PC-3 (cell line): ENCODE measurements around the gene CHRDL2. TPM values are rescaled to one million over a fixed set of nuclear protein-coding genes. Genes with fewer than 3 reads are reported as not detected.

Experiments used
- ATAC-seq: fragments of 200-7000 bp; cut with Tn5 transposase; 2 replicates; pipeline ENCODE4 v1.9.1; 2020; ENCODE audit warnings: mild to moderate bottlenecking, moderate library complexity
- BruUV-seq: library from RNA; stranded (reverse); fragments of 400-500 nt; replicated peaks from 2 replicates; lab custom pipeline; 2021; lab: Mats Ljungman, UMichigan
- CTCF ChIA-PET: fragments of 300-600 bp; sonication (Branson Sonifier 250); formaldehyde crosslinking; loops from one replicate; lab custom pipeline; 2022; ENCODE audit warnings: antibody characterized with exemption; lab: Charles Lee
- POLR2A ChIA-PET: fragments of 300-600 bp; sonication (Branson Sonifier 250); formaldehyde crosslinking; loops from one replicate; lab custom pipeline; 2022; ENCODE audit warnings: antibody characterized with exemption; ENCODE audit not compliant: unreplicated experiment; lab: Charles Lee
- DNase-seq: peaks from one replicate; pipeline ENCODE4 v3.0.0-alpha.2; 2015
- H2AFZ ChIP-seq: fragments of 300-600 bp; sonication (generic); 2 replicates; pipeline ENCODE4 v1.6.0; 2016; ENCODE audit warnings: antibody characterized with exemption, low read length
- H3F3A ChIP-seq: fragments of 300-600 bp; sonication (generic); one replicate; pipeline ENCODE4 v1.6.0; 2017; ENCODE audit warnings: antibody characterized with exemption, low read length, control low read depth, mild to moderate bottlenecking; ENCODE audit not compliant: unreplicated experiment
- H3K27ac ChIP-seq: fragments of 300-600 bp; sonication (generic); 2 replicates; pipeline ENCODE4 v1.5.1; 2016; ENCODE audit warnings: mild to moderate bottlenecking, low read length
- H3K27me3 ChIP-seq: fragments of 300-600 bp; sonication (generic); 2 replicates; pipeline ENCODE4 v1.6.1; 2016; ENCODE audit warnings: low read length, mixed read lengths
- H3K36me3 ChIP-seq: fragments of 300-600 bp; sonication (generic); 2 replicates; pipeline ENCODE4 v1.6.1; 2016; ENCODE audit warnings: low read depth, mixed run types, low read length, mixed read lengths
- H3K4me1 ChIP-seq: fragments of 300-600 bp; sonication (generic); 2 replicates; pipeline ENCODE4 v1.5.1; 2016; ENCODE audit warnings: low read length; ENCODE audit not compliant: insufficient read depth
- H3K4me2 ChIP-seq: fragments of 300-600 bp; sonication (generic); 2 replicates; pipeline ENCODE4 v1.6.0; 2016; ENCODE audit warnings: low read length
- H3K4me3 ChIP-seq: fragments of 300-600 bp; sonication (generic); 2 replicates; pipeline ENCODE4 v1.5.1; 2016; ENCODE audit warnings: mild to moderate bottlenecking, low read length, mixed read lengths
- H3K79me2 ChIP-seq: fragments of 300-600 bp; sonication (generic); 2 replicates; pipeline ENCODE4 v1.6.1; 2017; ENCODE audit warnings: low read length, mixed read lengths
- H3K9ac ChIP-seq: fragments of 300-600 bp; sonication (generic); 2 replicates; pipeline ENCODE4 v1.6.0; 2016; ENCODE audit warnings: mild to moderate bottlenecking, low read length
- H3K9me2 ChIP-seq: fragments of 300-600 bp; sonication (generic); replicated peaks from 2 replicates; pipeline ENCODE4 v1.6.1; 2016; ENCODE audit warnings: mixed run types, low read length, mixed read lengths
- H3K9me3 ChIP-seq: fragments of 300-600 bp; sonication (generic); 2 replicates; pipeline ENCODE4 v1.6.1; 2016; ENCODE audit warnings: low read length, mixed read lengths
- H4K20me1 ChIP-seq: fragments of 300-600 bp; sonication (generic); 2 replicates; pipeline ENCODE4 v1.6.1; 2016; ENCODE audit warnings: low read length, mixed read lengths
- CTCF ChIP-seq: fragments of 300-600 bp; sonication (generic); conservative IDR thresholded peaks from 2 replicates; pipeline ENCODE4 v1.5.1; 2017; ENCODE audit warnings: antibody characterized with exemption, low read depth, mild to moderate bottlenecking, low read length
- EZH2 ChIP-seq: fragments of 300-600 bp; sonication (generic); IDR thresholded peaks from one replicate; pipeline ENCODE4 v1.6.1; 2017; ENCODE audit warnings: antibody characterized with exemption, mild to moderate bottlenecking, low read length; ENCODE audit not compliant: unreplicated experiment
- EZH2phosphoT487 ChIP-seq: fragments of 300-600 bp; sonication (generic); IDR thresholded peaks from 2 replicates; pipeline ENCODE4 v1.6.1; 2018; ENCODE audit warnings: mild to moderate bottlenecking, antibody characterized with exemption, low read length, borderline replicate concordance
- intact Hi-C: fragments of 100-400 bp; cut with micrococcal nuclease; formaldehyde crosslinking; loops from 2 replicates; pipeline ENCODE4 v1.9.0; 2023
- total RNA-seq: library from RNA; depleted of rRNA; stranded (reverse); fragments of >200 nt; gene quantifications from 2 replicates; pipeline ENCODE4 v1.2.3, GENCODE V29; 2014

Gene CHRDL2
- total RNA-seq, 1 experiment from 2014 or later = not detected

GRCh38 chr11:74744277-74744676 lies 13.1 kb upstream of the CHRDL2 start:
- H3K4me3 ChIP-seq = no peak overlapping the region
- TF ChIP-seq EZH2phosphoT487 = no peak
- no peak for TF ChIP-seq EZH2
- no peak for TF ChIP-seq CTCF
- no peak overlapping the region for H2AFZ ChIP-seq
- no peak for ATAC-seq
- BruUV-seq = no TSS peak
- no peaks in the 10 kb centered on the region for H3K9me2 ChIP-seq
- H3K27ac ChIP-seq = no peak overlapping the region
- intact Hi-C loops = no loop called here
- H4K20me1 ChIP-seq = no peaks in the 10 kb centered on the region
- ChIA-PET POLR2A (no interaction called here), CTCF (interaction anchor here (0.6 kb wide), 2 partner anchors 28 to 42 kb away, joined by 3 to 10 read pairs; no protein-coding TSS in a partner anchor)
- no peak overlapping the region for H3K4me2 ChIP-seq
- no peak for DNase-seq
- H3K9me3 ChIP-seq = no peaks in the 10 kb centered on the region
- no peaks in the 10 kb centered on the region for H3F3A ChIP-seq
- H3K27me3 ChIP-seq = no peaks in the 10 kb centered on the region
- no peaks in the 10 kb centered on the region for H3K36me3 ChIP-seq
- peaks cover 1% of the 10 kb centered on the region for H3K79me2 ChIP-seq
- no peak overlapping the region for H3K9ac ChIP-seq
- H3K4me1 ChIP-seq = peaks cover 7% of the 10 kb centered on the region; the same call in 1 of the 2 replicates

GRCh38 chr11:74743640-74744039 lies 12.4 kb upstream of the CHRDL2 start:
- no peak overlapping the region for H2AFZ ChIP-seq
- H3K36me3 ChIP-seq = no peaks in the 10 kb centered on the region
- no peak overlapping the region for H3K27ac ChIP-seq
- H3K4me2 ChIP-seq = no peak overlapping the region
- no peak for ATAC-seq
- CTCF ChIA-PET = interaction anchor here (0.6 kb wide), 1 partner anchor 29 kb away, joined by 10 read pairs; no protein-coding TSS in a partner anchor
- POLR2A ChIA-PET = no interaction called here
- no peaks in the 10 kb centered on the region for H4K20me1 ChIP-seq
- no peaks in the 10 kb centered on the region for H3F3A ChIP-seq
- DNase-seq = no peak
- H3K4me3 ChIP-seq = no peak overlapping the region
- H3K9me3 ChIP-seq = no peaks in the 10 kb centered on the region
- H3K9ac ChIP-seq = no peak overlapping the region
- H3K27me3 ChIP-seq = no peaks in the 10 kb centered on the region
- H3K9me2 ChIP-seq = no peaks in the 10 kb centered on the region
- intact Hi-C loops = no loop called here
- BruUV-seq = no TSS peak
- H3K79me2 ChIP-seq = no peaks in the 10 kb centered on the region
- TF ChIP-seq EZH2phosphoT487 = no peak
- TF ChIP-seq EZH2 = no peak
- TF ChIP-seq CTCF = no peak
- H3K4me1 ChIP-seq = peaks cover 7% of the 10 kb centered on the region; the same call in 1 of the 2 replicates

- Histone ChIP-seq H3K36me3 (no peaks in the 10 kb centered on the region), H3K9ac (no peak overlapping the region), H2AFZ (no peak overlapping the region), H3K4me1 (no peaks in the 10 kb centered on the region), H3K9me3 (no peaks in the 10 kb centered on the region), H3F3A (no peaks in the 10 kb centered on the region), H3K79me2 (no peaks in the 10 kb centered on the region), H4K20me1 (no peaks in the 10 kb centered on the region), H3K27ac (no peak overlapping the region), H3K27me3 (no peaks in the 10 kb centered on the region), H3K4me3 (no peak overlapping the region), H3K4me2 (no peak overlapping the region), H3K9me2 (no peaks in the 10 kb centered on the region)
- CTCF ChIA-PET = no interaction called here
- intact Hi-C loops = no loop called here
- TF ChIP-seq CTCF (no peak), EZH2 (no peak), EZH2phosphoT487 (no peak)
- DNase-seq = no peak
- no TSS peak for BruUV-seq
- ATAC-seq = no peak
- POLR2A ChIA-PET = no interaction called here
Observed at GRCh38 chr11:74742070-74742469, 10.8 kb upstream of the CHRDL2 start.
